Measurements from ENCODE around the gene HLA-DQB2.
"Not testable (repeated sequence)": the region's sequence is repeated elsewhere in the genome, so short reads cannot be mapped to it uniquely, and the experiment has no call there.

The HLA-DQB2 gene

GRCh38 chr6:32763421-32763820 is at the start of gene HLA-DQB2:
Gene HLA-DQB2, minus strand, starts transcription at chr6:32763532. Its CDS starts 62 bp downstream, at chr6:32763470.
- H3K27ac ChIP-seq = no peak within 1 kb of the TSS
- TF ChIP-seq, protein P1, sequence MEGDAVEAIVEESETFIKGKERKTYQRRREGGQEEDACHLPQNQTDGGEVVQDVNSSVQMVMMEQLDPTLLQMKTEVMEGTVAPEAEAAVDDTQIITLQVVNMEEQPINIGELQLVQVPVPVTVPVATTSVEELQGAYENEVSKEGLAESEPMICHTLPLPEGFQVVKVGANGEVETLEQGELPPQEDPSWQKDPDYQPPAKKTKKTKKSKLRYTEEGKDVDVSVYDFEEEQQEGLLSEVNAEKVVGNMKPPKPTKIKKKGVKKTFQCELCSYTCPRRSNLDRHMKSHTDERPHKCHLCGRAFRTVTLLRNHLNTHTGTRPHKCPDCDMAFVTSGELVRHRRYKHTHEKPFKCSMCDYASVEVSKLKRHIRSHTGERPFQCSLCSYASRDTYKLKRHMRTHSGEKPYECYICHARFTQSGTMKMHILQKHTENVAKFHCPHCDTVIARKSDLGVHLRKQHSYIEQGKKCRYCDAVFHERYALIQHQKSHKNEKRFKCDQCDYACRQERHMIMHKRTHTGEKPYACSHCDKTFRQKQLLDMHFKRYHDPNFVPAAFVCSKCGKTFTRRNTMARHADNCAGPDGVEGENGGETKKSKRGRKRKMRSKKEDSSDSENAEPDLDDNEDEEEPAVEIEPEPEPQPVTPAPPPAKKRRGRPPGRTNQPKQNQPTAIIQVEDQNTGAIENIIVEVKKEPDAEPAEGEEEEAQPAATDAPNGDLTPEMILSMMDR (IDR thresholded peaks at IDR 0.05) = no peak
- no peak within 1 kb of the TSS for H3K4me3 ChIP-seq
- DNase-seq (ENCODE audit: low spot score) = no peak

DNA sequence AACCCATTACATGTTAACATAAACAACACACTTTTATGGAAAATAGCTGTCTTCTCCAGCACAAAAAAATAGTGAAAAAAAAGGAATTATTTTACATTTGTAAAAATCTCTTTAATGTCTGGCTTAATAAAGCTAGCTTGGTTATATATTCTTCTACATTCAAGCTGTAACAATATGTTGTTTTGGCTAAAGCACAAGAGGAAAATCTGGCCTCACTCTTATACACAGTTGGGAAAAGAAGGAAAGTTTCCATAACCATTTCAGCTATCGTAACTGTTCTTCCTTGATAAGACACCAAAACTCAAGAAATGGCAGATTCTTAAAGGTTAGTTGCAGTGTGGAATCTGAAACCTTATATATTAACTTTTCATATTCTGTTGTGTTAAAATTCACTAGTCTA is 45.8 kb upstream of the HLA-DQB2 start:
- Histone ChIP-seq H3K4me3 (no peak overlapping the region), H3K27ac (no peak overlapping the region)
- TF ChIP-seq, protein P1 (IDR thresholded peaks at IDR 0.05) = no peak
- DNase-seq (ENCODE audit: low spot score) = no peak

DNA sequence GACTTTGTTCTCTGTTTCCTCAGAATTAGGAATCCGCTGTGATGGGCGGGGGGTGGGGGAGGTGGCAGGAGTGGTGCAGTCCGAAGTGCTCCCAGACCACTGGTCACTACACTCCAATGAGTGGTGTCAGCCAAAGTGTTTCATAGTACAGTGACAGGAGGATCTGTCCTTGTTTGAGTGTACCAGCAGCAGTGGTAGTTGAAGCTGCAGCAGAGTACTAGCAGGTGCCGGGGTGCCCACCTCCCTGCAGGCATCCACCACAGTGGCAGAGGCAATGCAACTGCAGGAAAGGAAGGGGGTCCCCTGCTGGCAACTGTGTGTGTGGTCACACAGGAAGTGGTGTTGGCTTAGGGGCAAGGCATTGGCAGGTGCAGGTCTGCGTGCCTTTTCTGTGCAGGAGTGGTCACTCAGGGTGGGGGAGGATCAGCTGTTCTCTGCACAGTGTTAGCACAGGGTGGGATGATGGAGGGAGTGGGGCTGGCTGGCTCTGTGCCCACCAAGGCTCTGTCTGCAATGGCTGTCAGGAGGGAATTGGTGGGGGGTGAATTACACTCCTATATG is 43.8 kb upstream of the HLA-DQB2 start:
- TF ChIP-seq, protein P1 (IDR thresholded peaks at IDR 0.05) = no peak
- no peak overlapping the region for H3K27ac ChIP-seq
- no peak overlapping the region for H3K4me3 ChIP-seq
- no peak for DNase-seq (ENCODE audit: low spot score)

DNA sequence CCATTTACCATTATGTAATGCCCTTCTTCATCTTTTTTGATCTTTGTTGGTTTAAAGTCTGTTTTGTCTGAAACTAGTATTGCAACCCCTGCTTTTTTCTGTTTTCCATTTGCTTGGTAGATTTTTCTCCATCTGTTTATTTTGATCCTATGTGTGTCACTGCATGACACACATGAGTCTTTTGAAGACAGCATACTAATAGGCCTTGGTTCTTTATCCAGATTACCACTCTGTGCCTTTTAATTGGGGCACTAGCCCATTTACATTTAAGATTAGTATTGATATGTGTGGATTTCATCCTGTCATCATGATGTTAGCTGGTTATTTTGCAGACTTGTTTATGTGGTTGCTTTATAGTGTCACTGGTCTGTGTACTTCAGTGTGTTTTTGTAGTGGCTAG is 42.1 kb upstream of the HLA-DQB2 start:
- H3K27ac ChIP-seq; H3K4me3 ChIP-seq; DNase-seq (ENCODE audit: low spot score): not testable (repeated sequence)

DNA sequence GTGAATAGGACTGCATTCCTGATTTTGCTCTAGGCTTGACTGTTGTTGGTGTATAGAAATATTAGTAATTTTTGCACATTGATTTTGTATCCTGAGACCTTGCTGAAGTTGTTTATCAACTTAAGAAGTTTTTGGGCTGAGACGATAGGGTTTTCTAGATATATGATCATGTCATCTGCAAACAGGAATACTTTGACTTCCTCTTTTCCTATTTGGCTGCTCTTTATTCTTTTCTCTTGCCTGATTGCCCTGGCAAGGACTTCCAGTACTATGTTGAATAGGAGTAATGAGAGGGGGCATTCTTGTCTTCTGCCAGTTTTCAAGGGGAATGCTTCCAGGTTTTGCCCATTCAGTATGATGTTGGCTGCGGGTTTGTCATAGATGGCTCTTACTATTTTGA is 40.1 kb upstream of the HLA-DQB2 start:
- Histone ChIP-seq H3K27ac (no peak overlapping the region), H3K4me3 (no peak overlapping the region)
- TF ChIP-seq, protein P1 (IDR thresholded peaks at IDR 0.05) = no peak
- DNase-seq (ENCODE audit: low spot score) = no peak

GRCh38 chr6:32799740-32800139 is 36.4 kb upstream of the HLA-DQB2 start:
- DNase-seq (ENCODE audit: low spot score) = no peak
- H3K4me3 ChIP-seq = no peak overlapping the region
- no peak overlapping the region for H3K27ac ChIP-seq
- TF ChIP-seq, protein P1 (IDR thresholded peaks at IDR 0.05) = no peak

DNA sequence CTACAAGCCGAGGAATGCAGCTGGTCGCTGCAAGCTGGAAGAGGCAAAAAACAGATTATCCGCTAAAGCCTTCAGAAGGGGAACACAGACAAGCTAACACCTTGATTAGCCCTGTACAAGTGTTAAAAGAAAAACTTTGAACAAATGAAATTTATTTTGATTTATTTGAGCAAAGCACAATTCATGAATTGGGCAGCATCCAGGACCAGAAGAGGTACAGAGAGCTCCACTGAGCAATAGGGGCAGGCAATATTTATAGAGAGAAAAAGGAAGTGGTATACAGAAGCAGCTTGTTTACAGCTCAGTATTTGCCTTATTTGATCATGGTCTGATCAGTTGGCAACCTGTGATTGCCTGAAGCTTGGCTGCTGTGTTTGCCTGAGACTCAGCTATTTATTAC is 35.8 kb upstream of the HLA-DQB2 start:
- TF ChIP-seq, protein P1 (IDR thresholded peaks at IDR 0.05) = no peak
- DNase-seq (ENCODE audit: low spot score) = no peak
- Histone ChIP-seq H3K4me3 (no peak overlapping the region), H3K27ac (no peak overlapping the region)
